ENCODE results near the gene CDC20B.
"Not testable (repeated sequence)": the region's sequence is repeated elsewhere in the genome, so short reads cannot be mapped to it uniquely, and the experiment has no call there.

The CDC20B gene

GRCh38 chr5:55102348-55102747, 70.6 kb downstream of the CDC20B start, which contains the start of gene GZMA:
GZMA (plus strand) TSS chr5:55102646; CDS start chr5:55102683, 37 bp downstream.
- TF ChIP-seq ZFX (IDR thresholded peaks at IDR 0.05; ENCODE audit: borderline replicate concordance): no peak
- TF ChIP-seq, protein P1, sequence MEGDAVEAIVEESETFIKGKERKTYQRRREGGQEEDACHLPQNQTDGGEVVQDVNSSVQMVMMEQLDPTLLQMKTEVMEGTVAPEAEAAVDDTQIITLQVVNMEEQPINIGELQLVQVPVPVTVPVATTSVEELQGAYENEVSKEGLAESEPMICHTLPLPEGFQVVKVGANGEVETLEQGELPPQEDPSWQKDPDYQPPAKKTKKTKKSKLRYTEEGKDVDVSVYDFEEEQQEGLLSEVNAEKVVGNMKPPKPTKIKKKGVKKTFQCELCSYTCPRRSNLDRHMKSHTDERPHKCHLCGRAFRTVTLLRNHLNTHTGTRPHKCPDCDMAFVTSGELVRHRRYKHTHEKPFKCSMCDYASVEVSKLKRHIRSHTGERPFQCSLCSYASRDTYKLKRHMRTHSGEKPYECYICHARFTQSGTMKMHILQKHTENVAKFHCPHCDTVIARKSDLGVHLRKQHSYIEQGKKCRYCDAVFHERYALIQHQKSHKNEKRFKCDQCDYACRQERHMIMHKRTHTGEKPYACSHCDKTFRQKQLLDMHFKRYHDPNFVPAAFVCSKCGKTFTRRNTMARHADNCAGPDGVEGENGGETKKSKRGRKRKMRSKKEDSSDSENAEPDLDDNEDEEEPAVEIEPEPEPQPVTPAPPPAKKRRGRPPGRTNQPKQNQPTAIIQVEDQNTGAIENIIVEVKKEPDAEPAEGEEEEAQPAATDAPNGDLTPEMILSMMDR (IDR thresholded peaks at IDR 0.05): no peak
- H3K27ac ChIP-seq: no peak within 1 kb of the TSS

- TF ChIP-seq, protein P1 (IDR thresholded peaks at IDR 0.05): no peak
- TF ChIP-seq ZFX (IDR thresholded peaks at IDR 0.05; ENCODE audit: borderline replicate concordance): no peak
- no peak overlapping the region for H3K27ac ChIP-seq
These were observed 71.3 kb downstream of the CDC20B start for GRCh38 chr5:55101556-55102276.

DNA sequence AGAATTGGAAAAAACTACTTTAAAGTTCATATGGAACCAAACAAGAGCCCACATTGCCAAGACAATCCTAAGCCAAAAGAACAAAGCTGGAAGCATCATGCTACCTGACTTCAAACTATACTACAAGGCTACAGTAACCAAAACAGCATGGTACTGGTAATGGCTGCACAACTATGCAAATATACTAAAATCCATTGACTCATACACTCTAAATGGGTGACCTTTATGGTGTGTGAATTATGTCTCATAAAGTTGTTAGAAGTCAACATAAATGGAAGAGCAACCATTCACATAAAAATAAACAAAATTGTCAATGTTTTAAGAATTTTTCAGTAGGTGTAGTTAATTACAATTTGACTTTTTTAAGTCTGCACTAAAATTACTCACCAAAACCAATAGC, 71.8 kb downstream of the CDC20B start:
- H3K27ac ChIP-seq: not testable (repeated sequence)

- no peak overlapping the region for H3K27ac ChIP-seq
- TF ChIP-seq, protein P1 (IDR thresholded peaks at IDR 0.05): no peak
- TF ChIP-seq ZFX (IDR thresholded peaks at IDR 0.05; ENCODE audit: borderline replicate concordance): no peak
These were observed 76.1 kb downstream of the CDC20B start for GRCh38 chr5:55096861-55097260.

DNA sequence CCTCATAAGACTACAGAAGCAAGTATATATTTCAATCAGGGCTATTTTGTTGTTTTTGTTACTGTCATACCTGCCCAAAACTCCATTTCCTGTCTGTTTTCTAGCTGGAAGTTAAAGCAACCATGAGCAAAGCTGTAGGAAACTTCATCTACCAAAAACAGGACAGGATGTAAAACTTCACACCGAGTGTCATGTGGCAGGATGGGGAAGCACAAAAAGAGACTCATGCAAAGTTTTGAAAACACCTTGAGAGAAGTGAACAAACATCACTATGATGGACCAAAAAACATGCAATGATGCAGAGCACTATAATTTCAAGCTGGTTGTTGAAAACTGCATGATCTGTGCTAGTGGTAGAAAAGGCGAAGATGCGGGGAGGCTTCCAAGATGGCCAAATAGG, 76.8 kb downstream of the CDC20B start:
- no peak for TF ChIP-seq ZFX (IDR thresholded peaks at IDR 0.05; ENCODE audit: borderline replicate concordance)
- TF ChIP-seq, protein P1 (IDR thresholded peaks at IDR 0.05): no peak
- no peak overlapping the region for H3K27ac ChIP-seq

GRCh38 chr5:55091011-55091410, 82.0 kb downstream of the CDC20B start:
- not testable (repeated sequence) for H3K27ac ChIP-seq

GRCh38 chr5:55089301-55089700, 83.7 kb downstream of the CDC20B start:
- H3K27ac ChIP-seq: not testable (repeated sequence)

- H3K27ac ChIP-seq: no peak overlapping the region
- no peak for TF ChIP-seq ZFX (IDR thresholded peaks at IDR 0.05; ENCODE audit: borderline replicate concordance)
- TF ChIP-seq, protein P1 (IDR thresholded peaks at IDR 0.05): no peak
These were observed 91.4 kb downstream of the CDC20B start for GRCh38 chr5:55081541-55081940.

GRCh38 chr5:55073211-55073610, 99.8 kb downstream of the CDC20B start:
- H3K27ac ChIP-seq: no peak overlapping the region
- TF ChIP-seq ZFX (IDR thresholded peaks at IDR 0.05; ENCODE audit: borderline replicate concordance): no peak
- TF ChIP-seq, protein P1 (IDR thresholded peaks at IDR 0.05): no peak
